ENCODE results near the gene PEPD.

Gene PEPD

GRCh38 chr19:33468361-33469170, 53.0 kb downstream of the PEPD start:
- Histone ChIP-seq H3K4me1 (ENCODE audit: control extremely low read depth in 1 of 4, control insufficient read depth in 4 of 4, insufficient read depth in 4 of 4, low read length in 3 of 4) (peaks cover 5 to 16% (median 12%) of the 10 kb centered on the region in 4 experiments), H3K9me3 (ENCODE audit: control extremely low read depth in 1 of 5, control insufficient read depth in 4 of 5, insufficient read depth in 2 of 5, low read depth in 1 of 5, low read length in 4 of 5) (no peaks in the 10 kb centered on the region), H3K4me3 (ENCODE audit: control insufficient read depth in 1 of 7, extremely low read depth in 1 of 7, insufficient read depth in 4 of 7, low read depth in 2 of 7, low read length in 6 of 7) (no peak overlapping the region), H3K36me3 (ENCODE audit: control insufficient read depth in 4 of 4, insufficient read depth in 4 of 4, low read length in 3 of 4) (peaks cover 0 to 2% (median under 1%) of the 10 kb centered on the region in 4 experiments), H3K27ac (ENCODE audit: insufficient read depth in 1 of 2, low read depth in 1 of 2, low read length in 2 of 2, poor library complexity in 1 of 2, severe bottlenecking in 2 of 2) (no peak overlapping the region), H3K27me3 (replicated peaks in 2 of 5; ENCODE audit: control insufficient read depth in 4 of 5, insufficient read depth in 5 of 5, low read length in 4 of 5) (no peaks in the 10 kb centered on the region)
- ChIA-PET POLR2A (no interaction called here), CTCF (interaction anchor here (0.5 kb wide), 1 partner anchor 97 kb away, joined by 3 read pairs; no protein-coding TSS in a partner anchor)
- 98% methylated on average over 23 of the region's 31 CpGs for WGBS (ENCODE audit: insufficient coverage)
- DNase-seq = no peak

GRCh38 chr19:33467851-33468250, 53.7 kb downstream of the PEPD start:
- no peak overlapping the region for H3K4me3 ChIP-seq (ENCODE audit: control insufficient read depth in 1 of 7, extremely low read depth in 1 of 7, insufficient read depth in 4 of 7, low read depth in 2 of 7, low read length in 6 of 7)

GRCh38 chr19:33465834-33466233, 55.8 kb downstream of the PEPD start:
- POLR2A ChIA-PET = no interaction called here

More at GRCh38 chr19:33467851-33468250, 53.7 kb downstream of the PEPD start:
- CTCF ChIA-PET = interaction anchor here (0.5 kb wide), 1 partner anchor 96 kb away, joined by 3 read pairs; no protein-coding TSS in a partner anchor
- Histone ChIP-seq H3K27me3 (replicated peaks in 2 of 5; ENCODE audit: control insufficient read depth in 4 of 5, insufficient read depth in 5 of 5, low read length in 4 of 5) (no peaks in the 10 kb centered on the region), H3K36me3 (ENCODE audit: control insufficient read depth in 4 of 4, insufficient read depth in 4 of 4, low read length in 3 of 4) (peaks cover 0 to 3% (median 2%) of the 10 kb centered on the region in 4 experiments), H3K27ac (ENCODE audit: insufficient read depth in 1 of 2, low read depth in 1 of 2, low read length in 2 of 2, poor library complexity in 1 of 2, severe bottlenecking in 2 of 2) (no peak overlapping the region), H3K9me3 (ENCODE audit: control extremely low read depth in 1 of 5, control insufficient read depth in 4 of 5, insufficient read depth in 2 of 5, low read depth in 1 of 5, low read length in 4 of 5) (no peaks in the 10 kb centered on the region), H3K4me1 (ENCODE audit: control extremely low read depth in 1 of 4, control insufficient read depth in 4 of 4, insufficient read depth in 4 of 4, low read length in 3 of 4) (peaks cover 2 to 9% (median 6%) of the 10 kb centered on the region in 4 experiments)
- WGBS (ENCODE audit: insufficient coverage) = 97% methylated on average over 10 of the region's 11 CpGs
- POLR2A ChIA-PET = no interaction called here
- DNase-seq = no peak

GRCh38 chr19:33465371-33465770, 56.2 kb downstream of the PEPD start:
- Histone ChIP-seq H3K27me3 (replicated peaks in 2 of 5; ENCODE audit: control insufficient read depth in 4 of 5, insufficient read depth in 5 of 5, low read length in 4 of 5) (no peaks in the 10 kb centered on the region), H3K27ac (ENCODE audit: insufficient read depth in 1 of 2, low read depth in 1 of 2, low read length in 2 of 2, poor library complexity in 1 of 2, severe bottlenecking in 2 of 2) (no peak overlapping the region), H3K4me3 (ENCODE audit: control insufficient read depth in 1 of 7, extremely low read depth in 1 of 7, insufficient read depth in 4 of 7, low read depth in 2 of 7, low read length in 6 of 7) (no peak overlapping the region), H3K36me3 (ENCODE audit: control insufficient read depth in 4 of 4, insufficient read depth in 4 of 4, low read length in 3 of 4) (peaks cover 0 to 5% (median 2%) of the 10 kb centered on the region in 4 experiments), H3K4me1 (ENCODE audit: control extremely low read depth in 1 of 4, control insufficient read depth in 4 of 4, insufficient read depth in 4 of 4, low read length in 3 of 4) (peaks cover 0 to under 1% (median under 1%) of the 10 kb centered on the region in 4 experiments), H3K9me3 (ENCODE audit: control extremely low read depth in 1 of 5, control insufficient read depth in 4 of 5, insufficient read depth in 2 of 5, low read depth in 1 of 5, low read length in 4 of 5) (no peaks in the 10 kb centered on the region)
- POLR2A ChIA-PET = no interaction called here
- DNase-seq = no peak
- CTCF ChIA-PET = no interaction called here
- WGBS (ENCODE audit: insufficient coverage) = 89% methylated on average over 5 of the region's 9 CpGs

More at GRCh38 chr19:33465834-33466233, 55.8 kb downstream of the PEPD start:
- no peak overlapping the region for H3K4me3 ChIP-seq (ENCODE audit: control insufficient read depth in 1 of 7, extremely low read depth in 1 of 7, insufficient read depth in 4 of 7, low read depth in 2 of 7, low read length in 6 of 7)
- H3K9me3 ChIP-seq (ENCODE audit: control extremely low read depth in 1 of 5, control insufficient read depth in 4 of 5, insufficient read depth in 2 of 5, low read depth in 1 of 5, low read length in 4 of 5) = no peaks in the 10 kb centered on the region
- H3K4me1 ChIP-seq (ENCODE audit: control extremely low read depth in 1 of 4, control insufficient read depth in 4 of 4, insufficient read depth in 4 of 4, low read length in 3 of 4) = peaks cover 0 to 5% (median 1%) of the 10 kb centered on the region in 4 experiments
- no CpG with 5 or more reads among the region's 1 CpG for WGBS (ENCODE audit: insufficient coverage)
- CTCF ChIA-PET = no interaction called here
- no peak overlapping the region for H3K27ac ChIP-seq (ENCODE audit: insufficient read depth in 1 of 2, low read depth in 1 of 2, low read length in 2 of 2, poor library complexity in 1 of 2, severe bottlenecking in 2 of 2)
- DNase-seq = no peak
- no peaks in the 10 kb centered on the region for H3K27me3 ChIP-seq (replicated peaks in 2 of 5; ENCODE audit: control insufficient read depth in 4 of 5, insufficient read depth in 5 of 5, low read length in 4 of 5)
- peaks cover 0 to 5% (median 2%) of the 10 kb centered on the region in 4 experiments for H3K36me3 ChIP-seq (ENCODE audit: control insufficient read depth in 4 of 4, insufficient read depth in 4 of 4, low read length in 3 of 4)

GRCh38 chr19:33464733-33465115, 56.9 kb downstream of the PEPD start:
- POLR2A ChIA-PET = no interaction called here
- H3K9me3 ChIP-seq (ENCODE audit: control extremely low read depth in 1 of 5, control insufficient read depth in 4 of 5, insufficient read depth in 2 of 5, low read depth in 1 of 5, low read length in 4 of 5) = no peaks in the 10 kb centered on the region
- CTCF ChIA-PET = no interaction called here
- no peak overlapping the region for H3K27ac ChIP-seq (ENCODE audit: insufficient read depth in 1 of 2, low read depth in 1 of 2, low read length in 2 of 2, poor library complexity in 1 of 2, severe bottlenecking in 2 of 2)
- no peaks in the 10 kb centered on the region for H3K27me3 ChIP-seq (replicated peaks in 2 of 5; ENCODE audit: control insufficient read depth in 4 of 5, insufficient read depth in 5 of 5, low read length in 4 of 5)
- H3K4me1 ChIP-seq (ENCODE audit: control extremely low read depth in 1 of 4, control insufficient read depth in 4 of 4, insufficient read depth in 4 of 4, low read length in 3 of 4) = no peaks in the 10 kb centered on the region
- H3K36me3 ChIP-seq (ENCODE audit: control insufficient read depth in 4 of 4, insufficient read depth in 4 of 4, low read length in 3 of 4) = peaks cover 0 to 5% (median 2%) of the 10 kb centered on the region in 4 experiments
- no peak for DNase-seq
- WGBS (ENCODE audit: insufficient coverage) = 98% methylated on average over 8 of the region's 10 CpGs
- no peak overlapping the region for H3K4me3 ChIP-seq (ENCODE audit: control insufficient read depth in 1 of 7, extremely low read depth in 1 of 7, insufficient read depth in 4 of 7, low read depth in 2 of 7, low read length in 6 of 7)

GRCh38 chr19:33464010-33464732, 57.4 kb downstream of the PEPD start:
- DNase-seq = no peak
- Histone ChIP-seq H3K36me3 (ENCODE audit: control insufficient read depth in 4 of 4, insufficient read depth in 4 of 4, low read length in 3 of 4) (peaks cover 0 to 5% (median 2%) of the 10 kb centered on the region in 4 experiments), H3K9me3 (ENCODE audit: control extremely low read depth in 1 of 5, control insufficient read depth in 4 of 5, insufficient read depth in 2 of 5, low read depth in 1 of 5, low read length in 4 of 5) (no peaks in the 10 kb centered on the region), H3K4me3 (ENCODE audit: control insufficient read depth in 1 of 7, extremely low read depth in 1 of 7, insufficient read depth in 4 of 7, low read depth in 2 of 7, low read length in 6 of 7) (no peak overlapping the region), H3K27me3 (replicated peaks in 2 of 5; ENCODE audit: control insufficient read depth in 4 of 5, insufficient read depth in 5 of 5, low read length in 4 of 5) (no peaks in the 10 kb centered on the region), H3K27ac (ENCODE audit: insufficient read depth in 1 of 2, low read depth in 1 of 2, low read length in 2 of 2, poor library complexity in 1 of 2, severe bottlenecking in 2 of 2) (no peak overlapping the region), H3K4me1 (ENCODE audit: control extremely low read depth in 1 of 4, control insufficient read depth in 4 of 4, insufficient read depth in 4 of 4, low read length in 3 of 4) (no peaks in the 10 kb centered on the region)
- over 99% methylated on average over 9 of the region's 12 CpGs for WGBS (ENCODE audit: insufficient coverage)
- ChIA-PET CTCF (no interaction called here), POLR2A (no interaction called here)

GRCh38 chr19:33463199-33463598, 58.4 kb downstream of the PEPD start:
- H3K9me3 ChIP-seq (ENCODE audit: control extremely low read depth in 1 of 5, control insufficient read depth in 4 of 5, insufficient read depth in 2 of 5, low read depth in 1 of 5, low read length in 4 of 5) = no peaks in the 10 kb centered on the region
- ChIA-PET POLR2A (no interaction called here), CTCF (no interaction called here)
- H3K4me1 ChIP-seq (ENCODE audit: control extremely low read depth in 1 of 4, control insufficient read depth in 4 of 4, insufficient read depth in 4 of 4, low read length in 3 of 4) = no peaks in the 10 kb centered on the region
- H3K36me3 ChIP-seq (ENCODE audit: control insufficient read depth in 4 of 4, insufficient read depth in 4 of 4, low read length in 3 of 4) = peaks cover 0 to 5% (median 2%) of the 10 kb centered on the region in 4 experiments
- no peak overlapping the region for H3K4me3 ChIP-seq (ENCODE audit: control insufficient read depth in 1 of 7, extremely low read depth in 1 of 7, insufficient read depth in 4 of 7, low read depth in 2 of 7, low read length in 6 of 7)
- DNase-seq = no peak
- no peaks in the 10 kb centered on the region for H3K27me3 ChIP-seq (replicated peaks in 2 of 5; ENCODE audit: control insufficient read depth in 4 of 5, insufficient read depth in 5 of 5, low read length in 4 of 5)
- WGBS (ENCODE audit: insufficient coverage) = 85% methylated on average over 9 of the region's 10 CpGs
- H3K27ac ChIP-seq (ENCODE audit: insufficient read depth in 1 of 2, low read depth in 1 of 2, low read length in 2 of 2, poor library complexity in 1 of 2, severe bottlenecking in 2 of 2) = no peak overlapping the region

All from common myeloid progenitor, CD34-positive (primary cell).